T-helper 22 cell (primary cell): Measurements from ENCODE around the gene CKM.

Source experiments
- DNase-seq: peaks from one replicate; pipeline ENCODE4 v3.0.0-alpha.2; 2020; ENCODE audit warnings: low read depth

The CKM gene

DNA sequence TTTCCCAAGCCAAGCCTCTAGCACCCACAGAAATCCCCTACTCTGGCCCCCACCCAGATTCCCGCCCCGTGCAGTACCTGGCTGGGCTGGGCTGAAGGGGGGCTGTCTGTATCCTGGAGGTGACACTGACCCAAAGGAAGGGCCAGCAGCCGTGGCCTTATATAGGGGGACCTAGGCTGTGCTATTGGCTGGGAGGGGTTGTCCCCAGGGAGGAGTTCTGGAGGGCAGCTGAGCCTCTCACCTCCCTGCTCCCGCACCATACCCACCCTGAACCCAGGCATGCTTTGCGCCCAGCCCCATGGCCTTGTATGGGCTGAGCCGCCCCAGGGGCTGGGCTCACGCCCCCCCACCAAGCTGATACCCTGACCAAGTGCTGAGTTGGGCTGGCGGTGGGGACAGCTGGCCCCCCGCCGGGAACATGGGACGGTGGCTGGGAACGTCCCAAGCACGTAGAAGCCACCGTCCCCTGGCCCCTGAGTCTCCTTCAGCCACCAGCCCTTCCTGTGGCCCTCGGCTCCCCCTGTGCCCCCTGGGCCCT is at the start of gene CKM:
Gene CKM (minus strand): TSS at position 132 of the 538 bp plus-strand sequence. CDS start 3,162 bp downstream, outside the sequence.
- no peak for DNase-seq

DNA sequence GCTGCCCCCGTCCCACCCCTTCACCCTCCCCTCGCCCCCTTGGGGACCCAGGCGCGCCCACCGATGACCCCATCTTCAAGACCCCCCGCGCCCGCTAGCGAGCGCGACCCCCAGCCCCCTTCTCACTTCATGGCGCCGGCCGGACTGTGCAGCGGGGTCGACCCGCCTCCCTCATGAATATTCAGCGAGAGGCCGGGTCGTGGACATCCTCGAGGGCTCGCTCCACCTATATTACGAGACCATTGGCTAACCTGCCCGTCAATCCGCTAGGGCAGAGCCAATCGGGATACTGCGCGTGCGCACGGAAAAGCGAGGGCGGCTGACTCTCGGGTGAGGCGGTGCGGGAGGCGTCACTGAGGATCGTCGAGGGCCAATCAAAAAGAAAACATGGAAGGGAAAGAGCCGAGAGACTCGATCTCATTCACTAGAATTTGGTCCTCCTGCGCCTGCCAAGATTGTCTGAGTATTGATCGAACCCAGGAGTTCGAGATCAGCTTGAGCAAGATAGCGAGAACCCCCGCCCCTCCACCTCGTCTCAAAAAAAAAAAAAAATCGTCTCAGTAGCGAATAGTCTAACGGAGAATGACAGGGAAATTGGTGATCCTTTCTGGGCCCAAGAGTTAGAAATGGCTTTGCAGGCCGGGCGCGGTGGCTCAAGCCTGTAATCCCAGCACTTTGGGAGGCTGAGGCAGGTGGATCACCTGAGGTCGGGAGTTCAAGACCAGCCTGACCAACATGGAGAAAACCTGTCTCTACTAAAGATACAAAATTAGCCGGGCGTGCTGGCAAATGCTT is 47.9 kb upstream of the CKM start, which contains the start of gene ERCC2:
Gene ERCC2 (minus strand): TSS at position 164 of the 795 bp plus-strand sequence. CDS start 33 bp downstream, at position 131.
- peak; percentile 98 for DNase-seq

DNA sequence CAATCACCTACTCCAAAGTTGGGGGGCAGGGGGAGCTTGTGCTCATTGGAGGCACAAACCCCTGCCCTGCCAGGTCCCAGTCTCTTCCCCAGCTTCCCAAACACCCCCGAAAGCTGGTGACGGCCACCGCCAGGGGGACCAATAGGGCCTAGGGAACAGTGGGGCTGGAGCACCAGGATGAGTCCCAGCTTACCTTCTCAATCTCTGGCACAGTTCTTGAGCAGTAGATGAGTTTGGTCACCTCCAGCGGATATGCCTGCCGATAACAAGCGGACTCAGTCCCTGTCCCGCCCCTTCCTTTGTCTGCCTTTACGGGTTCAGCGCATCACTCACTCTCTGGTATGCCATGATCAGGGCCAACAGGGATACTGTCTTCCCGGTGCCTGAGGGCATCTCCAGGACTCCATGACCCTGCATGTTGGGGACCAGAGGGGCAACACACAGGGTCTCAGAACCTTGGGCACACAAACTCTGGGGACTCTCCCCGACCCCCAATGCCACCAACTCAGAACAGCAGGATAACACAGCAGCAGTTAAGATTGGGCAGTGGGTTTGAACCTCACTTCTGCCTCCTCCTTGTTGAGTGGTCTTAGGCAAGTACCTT is 46.2 kb upstream of the CKM start:
- no peak for DNase-seq

DNA sequence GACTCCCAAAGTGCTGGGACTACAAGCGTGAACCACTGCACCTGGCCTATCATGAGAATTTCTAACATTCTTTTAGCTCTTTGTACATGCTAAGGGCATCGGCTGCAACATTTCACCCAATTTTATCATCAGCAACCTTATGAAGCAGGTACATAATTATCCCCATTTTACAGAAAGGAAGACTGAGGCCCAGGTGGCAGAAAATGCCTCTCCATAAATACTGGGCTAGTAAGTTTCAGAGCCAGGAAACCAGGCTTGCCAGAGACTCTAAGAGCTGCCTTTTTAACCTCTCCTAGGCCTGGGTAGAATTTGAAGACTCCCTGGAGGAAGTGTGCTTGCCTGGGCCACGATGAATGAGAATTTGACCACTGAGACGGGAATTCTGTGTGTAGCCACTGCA is 45.5 kb upstream of the CKM start:
- no peak for DNase-seq

DNA sequence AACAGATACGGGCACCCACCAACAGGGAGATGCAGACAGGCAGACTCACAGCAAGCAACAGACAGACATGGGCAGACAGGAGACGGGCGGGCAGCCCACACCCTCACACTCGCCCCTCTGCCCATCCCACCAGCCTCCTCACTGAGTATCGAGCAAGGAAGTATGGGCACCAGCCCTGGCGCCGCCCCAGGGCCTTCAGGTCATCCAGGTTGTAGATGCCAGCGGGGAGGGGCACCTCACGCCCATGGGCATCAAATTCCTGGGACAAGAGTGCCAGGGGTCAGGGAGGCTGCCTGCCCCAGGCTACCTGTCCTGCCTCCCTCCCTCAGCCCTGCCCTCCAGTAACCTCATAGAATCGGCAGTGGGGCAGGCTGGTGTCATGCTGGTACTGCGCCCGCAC is 42.0 kb upstream of the CKM start:
- no peak for DNase-seq

DNA sequence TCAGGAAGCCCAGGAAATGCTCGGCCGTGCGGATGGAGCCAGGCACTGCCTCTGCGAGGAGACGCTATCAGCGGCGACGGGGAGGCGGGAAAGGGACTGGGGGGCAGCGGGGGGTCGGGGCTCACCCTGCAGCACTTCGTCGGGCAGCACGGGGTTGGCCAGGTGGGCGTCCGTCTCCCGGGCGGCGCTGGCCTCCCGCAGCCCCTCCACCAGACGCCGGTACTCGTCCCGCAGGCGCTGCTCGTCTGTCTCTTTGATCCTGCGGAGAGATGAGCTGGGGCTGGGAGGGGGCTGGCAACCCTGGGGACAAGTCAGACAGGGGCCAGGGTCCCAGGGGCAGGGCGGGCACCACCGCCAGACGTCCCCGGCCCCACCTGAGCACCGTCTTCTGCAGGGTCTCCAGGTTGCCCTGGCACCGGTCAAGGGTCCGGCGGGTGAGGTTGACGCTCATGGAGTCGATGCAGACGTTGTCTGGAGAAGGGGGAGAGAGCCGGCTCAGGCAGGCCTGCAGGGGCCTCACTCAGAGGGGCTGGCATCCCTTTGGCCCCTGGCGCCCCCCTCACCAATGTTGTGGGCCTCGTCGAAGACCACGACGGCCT is 41.3 kb upstream of the CKM start:
- no peak for DNase-seq

DNA sequence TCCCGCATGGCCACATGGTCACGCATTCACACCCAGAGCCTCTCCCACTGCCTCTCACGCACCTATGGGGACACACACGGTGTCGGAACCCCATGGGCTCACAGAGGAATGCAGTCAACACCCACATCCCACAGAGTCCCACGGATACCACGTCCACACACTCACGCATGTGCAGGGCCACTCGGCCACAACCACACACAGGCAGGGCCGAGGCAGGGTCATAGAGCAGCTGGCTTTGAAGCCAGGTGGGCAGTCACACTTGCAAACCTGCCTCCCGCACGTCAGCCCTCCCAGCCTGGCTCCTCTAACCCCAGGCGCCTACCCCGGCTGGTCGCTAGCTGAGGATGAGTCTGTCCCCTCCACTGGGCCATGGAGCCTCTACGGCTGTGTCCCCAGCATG is 39.6 kb upstream of the CKM start:
- no peak for DNase-seq

DNA sequence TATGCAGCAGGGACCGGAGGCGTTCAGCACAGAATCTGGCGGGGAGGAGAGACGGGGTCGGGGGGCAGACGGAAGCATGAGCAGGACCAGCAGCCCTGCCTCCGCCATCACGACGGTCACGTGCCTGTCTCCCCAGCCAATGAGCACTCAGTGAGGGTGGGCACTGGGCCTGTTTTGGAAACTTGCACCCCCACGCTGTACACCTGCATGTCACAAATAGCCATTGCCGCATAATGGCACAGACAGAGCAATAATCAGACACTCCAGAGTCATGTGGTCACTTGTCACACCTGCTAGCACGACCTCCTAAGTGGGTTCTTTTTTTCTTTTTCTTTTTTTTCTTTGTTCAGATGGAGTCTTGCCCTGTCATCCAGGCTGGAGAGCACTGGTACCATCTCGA is 38.9 kb upstream of the CKM start:
- DNase-seq: no peak

GRCh38 chr19:45358213-45358792 is 35.6 kb upstream of the CKM start:
- no peak for DNase-seq

DNA sequence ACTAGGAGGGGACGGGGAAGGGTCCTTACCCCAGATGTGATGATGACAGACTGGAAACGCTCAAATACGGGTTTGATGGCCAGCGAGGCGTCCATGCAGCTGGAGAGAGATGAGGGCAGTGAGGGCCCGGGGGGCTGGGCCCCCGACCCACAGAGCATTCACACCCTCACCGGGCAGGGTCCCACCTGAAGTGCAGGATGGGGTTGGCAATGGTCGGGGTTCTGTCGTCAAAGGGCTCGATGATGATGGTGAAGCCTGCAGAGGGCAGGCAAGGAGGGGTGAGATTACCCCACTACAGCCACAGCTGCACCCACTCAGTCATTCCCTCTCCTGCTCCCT is 34.7 kb upstream of the CKM start:
- no peak for DNase-seq

DNA sequence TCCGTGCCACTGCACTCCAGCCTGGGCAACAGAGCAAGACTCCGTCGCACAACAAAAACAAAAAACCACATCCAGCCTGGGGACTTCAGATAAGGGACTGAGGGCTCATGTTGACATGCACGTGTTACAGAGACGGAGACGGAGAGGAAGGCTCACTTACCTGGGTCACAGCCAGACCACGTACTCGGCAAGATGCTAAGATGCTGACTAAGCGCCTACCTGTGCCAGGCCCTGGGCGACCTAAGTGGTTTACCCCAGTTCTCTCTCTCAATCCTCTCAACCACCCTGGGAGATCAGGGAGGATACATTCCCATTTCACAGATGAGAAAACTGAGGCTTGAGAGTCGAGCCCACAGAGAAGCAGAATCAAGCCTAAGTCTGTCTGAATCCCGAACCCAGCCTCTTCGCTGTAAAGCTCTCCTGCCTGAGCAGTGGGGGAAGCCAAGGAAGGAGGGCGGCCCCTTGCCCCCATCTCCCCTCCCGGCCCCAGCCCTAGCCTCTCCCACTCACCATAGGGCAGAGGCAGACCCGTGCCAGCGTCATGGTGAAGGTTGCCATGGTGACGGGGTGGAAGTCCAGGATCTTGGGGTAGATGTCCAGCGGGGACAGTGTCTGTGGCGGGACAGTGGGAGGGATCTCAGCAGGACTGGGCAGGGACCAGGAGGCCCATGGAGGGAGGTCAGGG is 34.2 kb upstream of the CKM start:
- DNase-seq: no peak

- DNase-seq: no peak
Observed at GRCh38 chr19:45355910-45356309, 33.2 kb upstream of the CKM start.

GRCh38 chr19:45355402-45355801 is 32.7 kb upstream of the CKM start:
- DNase-seq: no peak

- DNase-seq: no peak
Observed at GRCh38 chr19:45354241-45354842, 31.7 kb upstream of the CKM start.

- DNase-seq: no peak
Observed at GRCh38 chr19:45352914-45353796, 30.5 kb upstream of the CKM start.

- DNase-seq: no peak
Observed at GRCh38 chr19:45352471-45352870, 29.8 kb upstream of the CKM start.

- no peak for DNase-seq
Observed at GRCh38 chr19:45352062-45352461, 29.4 kb upstream of the CKM start.

DNA sequence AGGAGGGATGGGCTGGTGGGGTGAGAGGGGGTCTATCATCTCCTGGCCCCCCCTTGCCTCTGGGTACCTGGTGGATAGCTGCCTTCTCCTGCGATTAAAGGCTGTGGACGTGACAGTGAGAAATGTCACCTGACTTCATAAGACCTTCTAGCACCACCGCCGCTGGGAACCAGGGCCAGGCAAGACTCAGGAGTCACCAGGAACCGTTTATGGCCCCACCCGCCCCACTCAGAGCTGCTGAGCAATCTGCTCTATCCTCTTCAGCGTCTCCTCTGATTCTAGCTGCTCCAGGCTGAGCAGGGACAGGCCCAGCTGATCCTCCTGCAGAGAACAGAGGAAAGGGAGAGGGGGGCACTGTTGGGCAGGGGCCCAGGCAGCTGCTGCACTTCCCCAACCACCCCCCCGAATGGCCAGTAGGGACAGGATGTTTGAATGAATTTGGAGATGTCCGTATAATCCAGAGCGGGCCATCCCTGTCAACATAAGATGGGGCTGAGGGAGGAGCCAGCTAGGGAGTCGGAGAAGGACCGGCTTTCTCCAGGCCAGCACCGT is 28.8 kb upstream of the CKM start:
- DNase-seq: no peak

DNA sequence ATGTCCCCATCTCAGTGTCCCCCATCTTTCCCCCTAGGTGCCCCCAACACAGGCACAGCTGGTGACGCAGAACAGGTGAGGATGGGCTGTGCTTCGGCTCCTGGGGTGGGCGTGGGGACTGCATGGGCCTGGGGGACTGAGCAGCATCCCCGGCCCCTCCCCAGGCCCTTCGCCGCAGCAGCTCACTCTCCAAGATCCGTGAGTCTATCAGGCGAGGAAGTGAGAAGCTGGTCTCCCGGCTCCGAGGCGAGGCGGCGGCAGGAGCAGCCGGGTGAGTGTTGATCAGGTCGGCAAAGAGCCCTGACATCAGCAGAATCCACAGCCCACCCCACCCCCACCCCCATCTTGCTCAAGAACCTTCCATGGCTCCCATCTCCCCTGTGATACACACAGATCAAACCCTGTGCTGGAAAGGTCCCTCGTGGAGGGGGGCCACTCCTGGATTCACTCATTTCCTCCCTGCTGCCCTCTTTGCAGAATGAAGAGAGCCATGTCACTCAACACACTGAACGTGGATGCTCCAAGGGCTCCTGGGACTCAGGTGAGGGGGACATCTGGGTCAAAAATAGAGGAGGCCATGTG is 27.9 kb upstream of the CKM start:
- no peak for DNase-seq

GRCh38 chr19:45349430-45349941 is 26.8 kb upstream of the CKM start:
- no peak for DNase-seq
